WTC11 (cell line): ENCODE results near the gene SLC37A3. TPM values are rescaled to one million over a fixed set of nuclear protein-coding genes. Genes with fewer than 3 reads are reported as not detected.

ENCODE experiments used
- ATAC-seq: fragments of 200-7000 bp; cut with Tn5 transposase; 2 replicates; pipeline ENCODE4 v1.10.0; 2021; ENCODE audit warnings: mild to moderate bottlenecking, moderate library complexity
- CTCF ChIA-PET: fragments of 300-600 bp; sonication (Branson Sonifier 250); formaldehyde crosslinking; loops from one replicate; lab custom pipeline; 2021; ENCODE audit warnings: antibody characterized with exemption; lab: Charles Lee
- POLR2A ChIA-PET: fragments of 350-600 bp; sonication (Branson Sonifier 250); formaldehyde crosslinking; loops from one replicate; lab custom pipeline; 2021; ENCODE audit warnings: antibody characterized with exemption; lab: Charles Lee
- DNase-seq: peaks from one replicate; pipeline ENCODE4 v3.0.0; 2021; ENCODE audit warnings: low spot score
- H3K27ac Mint-ChIP-seq: 2 replicates; pipeline ENCODE4 v1.8.0; 2021; ENCODE audit warnings: mixed read lengths
- H3K27me3 Mint-ChIP-seq: 2 replicates; pipeline ENCODE4 v1.8.0; 2021; ENCODE audit warnings: low read depth, mild to moderate bottlenecking, moderate library complexity, mixed read lengths
- H3K36me3 Mint-ChIP-seq: 2 replicates; pipeline ENCODE4 v1.8.0; 2021; ENCODE audit warnings: mixed read lengths
- H3K4me1 Mint-ChIP-seq: 2 replicates; pipeline ENCODE4 v1.8.0; 2022; ENCODE audit warnings: mixed read lengths
- H3K4me3 Mint-ChIP-seq: 2 replicates; pipeline ENCODE4 v1.8.0; 2021; ENCODE audit warnings: mild to moderate bottlenecking, moderate library complexity, mixed read lengths
- H3K9me3 Mint-ChIP-seq: 2 replicates; pipeline ENCODE4 v1.8.0; 2021; ENCODE audit warnings: mixed read lengths
- ATF1 ChIP-seq: sonication (generic); formaldehyde crosslinking; IDR thresholded peaks from 2 replicates; pipeline ENCODE4 v1.8.1; 2023; ENCODE audit warnings: mild to moderate bottlenecking, moderate library complexity, missing genetic modification reagents
- CBFB ChIP-seq: sonication (generic); formaldehyde crosslinking; IDR thresholded peaks from 2 replicates; pipeline ENCODE4 v1.8.1; 2022; ENCODE audit warnings: mild to moderate bottlenecking, low read depth, missing genetic modification reagents
- CREB1 ChIP-seq: sonication (generic); formaldehyde crosslinking; IDR thresholded peaks from 2 replicates; pipeline ENCODE4 v1.8.0; 2023; ENCODE audit warnings: mild to moderate bottlenecking, missing genetic modification reagents
- ELF4 ChIP-seq: sonication (generic); formaldehyde crosslinking; IDR thresholded peaks from 2 replicates; pipeline ENCODE4 v1.8.1; 2022; ENCODE audit warnings: low read depth, mild to moderate bottlenecking, moderate library complexity, missing genetic modification reagents
- EMX1 ChIP-seq: fragments of 250-450 bp; sonication (Bioruptor Pico); IDR thresholded peaks from 2 replicates; pipeline ENCODE4 v1.8.0; 2021; ENCODE audit warnings: mild to moderate bottlenecking
- FOXK1 ChIP-seq: sonication (generic); formaldehyde crosslinking; IDR thresholded peaks from 2 replicates; pipeline ENCODE4 v1.8.0; 2022; ENCODE audit warnings: mild to moderate bottlenecking, moderate library complexity, missing genetic modification reagents
- JAZF1 ChIP-seq: fragments of 250-450 bp; sonication (Bioruptor Pico); IDR thresholded peaks from 2 replicates; pipeline ENCODE4 v1.9.0; 2021; ENCODE audit warnings: moderate library complexity, mild to moderate bottlenecking, inconsistent platforms
- MAX ChIP-seq: sonication (generic); formaldehyde crosslinking; IDR thresholded peaks from 2 replicates; pipeline ENCODE4 v1.8.0; 2022; ENCODE audit warnings: mild to moderate bottlenecking, missing genetic modification reagents
- NR2C2 ChIP-seq: sonication (generic); formaldehyde crosslinking; IDR thresholded peaks from 2 replicates; pipeline ENCODE4 v1.8.0; 2022; ENCODE audit warnings: mild to moderate bottlenecking, missing genetic modification reagents
- TEAD1 ChIP-seq: sonication (generic); formaldehyde crosslinking; IDR thresholded peaks from 2 replicates; pipeline ENCODE4 v1.8.0; 2022; ENCODE audit warnings: mild to moderate bottlenecking, missing genetic modification reagents
- ZBTB21 ChIP-seq: sonication (generic); formaldehyde crosslinking; IDR thresholded peaks from 2 replicates; pipeline ENCODE4 v1.8.1; 2023; ENCODE audit warnings: mild to moderate bottlenecking, missing genetic modification reagents, borderline replicate concordance
- ZNF281 ChIP-seq: sonication (generic); formaldehyde crosslinking; IDR thresholded peaks from 2 replicates; pipeline ENCODE4 v1.8.0; 2023; ENCODE audit warnings: mild to moderate bottlenecking, missing genetic modification reagents
- ZNF396 ChIP-seq: fragments of 250-450 bp; sonication (Bioruptor Pico); IDR thresholded peaks from 2 replicates; pipeline ENCODE4 v1.8.0; 2021; ENCODE audit warnings: mild to moderate bottlenecking, moderate library complexity, borderline replicate concordance
- total RNA-seq: library from RNA; stranded (reverse); gene quantifications from 3 replicates; pipeline ENCODE4 v1.2.3, GENCODE V29; 2021
- TF ChIP-seq, protein P1 (sequence below): sonication (generic); formaldehyde crosslinking; IDR thresholded peaks from 2 replicates; pipeline ENCODE4 v1.8.1; 2023; ENCODE audit warnings: mild to moderate bottlenecking, missing genetic modification reagents, moderate library complexity
- TF ChIP-seq, protein P2 (sequence below): fragments of 250-450 bp; sonication (Bioruptor Pico); IDR thresholded peaks from 2 replicates; pipeline ENCODE4 v2.1.2; 2022; ENCODE audit warnings: mild to moderate bottlenecking, moderate library complexity
- TF ChIP-seq, protein P3 (sequence below): sonication (generic); formaldehyde crosslinking; IDR thresholded peaks from 2 replicates; pipeline ENCODE4 v1.8.0; 2022; ENCODE audit warnings: missing genetic modification reagents
- TF ChIP-seq, protein P4 (sequence below): sonication (generic); formaldehyde crosslinking; IDR thresholded peaks from 2 replicates; pipeline ENCODE4 v1.8.1; 2022; ENCODE audit warnings: mild to moderate bottlenecking, missing genetic modification reagents, moderate library complexity, borderline replicate concordance
- TF ChIP-seq, protein P5 (sequence below): sonication (generic); formaldehyde crosslinking; IDR thresholded peaks from 2 replicates; pipeline ENCODE4 v1.8.0; 2023; ENCODE audit warnings: missing genetic modification reagents, mild to moderate bottlenecking, borderline replicate concordance

Gene SLC37A3
- total RNA-seq, 1 experiment from 2014 or later, result 54.8 TPM

DNA sequence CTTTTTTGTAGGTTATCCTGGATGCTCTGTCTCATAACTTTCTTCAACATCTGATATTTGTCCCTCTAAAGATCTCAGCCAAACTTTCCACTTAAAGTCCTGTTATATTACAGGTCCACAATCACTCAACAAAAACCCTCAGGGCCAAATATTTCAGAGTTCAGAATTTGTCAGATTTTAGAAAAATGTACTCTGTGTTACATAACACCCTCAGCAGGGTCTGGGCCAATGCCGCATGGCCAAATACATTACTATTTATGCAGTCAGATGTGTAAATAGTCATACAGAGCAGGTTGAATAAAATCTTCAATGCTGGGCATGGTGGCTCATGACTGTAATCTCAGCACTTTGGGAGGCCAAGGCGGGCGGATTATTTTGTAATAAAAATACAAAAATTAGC is 17.0 kb upstream of the SLC37A3 start:
- Mint-ChIP-seq H3K9me3 (no peaks in the 10 kb centered on the region), H3K4me3 (no peak overlapping the region), H3K27ac (no peak overlapping the region), H3K4me1 (no peaks in the 10 kb centered on the region), H3K27me3 (no peaks in the 10 kb centered on the region), H3K36me3 (peaks cover 28% of the 10 kb centered on the region)
- ATAC-seq (no peak), DNase-seq (no peak)
- ChIA-PET CTCF (interaction anchor here (0.9 kb wide), 1 partner anchor 12 kb away, joined by 4 read pairs; no protein-coding TSS in a partner anchor), POLR2A (no interaction called here)
- TF ChIP-seq ZNF396 (CRISPR knock-in tag), result no peak
- TF ChIP-seq JAZF1, result no peak
- TF ChIP-seq ELF4, result no peak
- TF ChIP-seq, protein P1, sequence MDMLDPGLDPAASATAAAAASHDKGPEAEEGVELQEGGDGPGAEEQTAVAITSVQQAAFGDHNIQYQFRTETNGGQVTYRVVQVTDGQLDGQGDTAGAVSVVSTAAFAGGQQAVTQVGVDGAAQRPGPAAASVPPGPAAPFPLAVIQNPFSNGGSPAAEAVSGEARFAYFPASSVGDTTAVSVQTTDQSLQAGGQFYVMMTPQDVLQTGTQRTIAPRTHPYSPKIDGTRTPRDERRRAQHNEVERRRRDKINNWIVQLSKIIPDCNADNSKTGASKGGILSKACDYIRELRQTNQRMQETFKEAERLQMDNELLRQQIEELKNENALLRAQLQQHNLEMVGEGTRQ, result no peak
- no peak for TF ChIP-seq TEAD1 (CRISPR knock-in tag)
- TF ChIP-seq, protein P2, sequence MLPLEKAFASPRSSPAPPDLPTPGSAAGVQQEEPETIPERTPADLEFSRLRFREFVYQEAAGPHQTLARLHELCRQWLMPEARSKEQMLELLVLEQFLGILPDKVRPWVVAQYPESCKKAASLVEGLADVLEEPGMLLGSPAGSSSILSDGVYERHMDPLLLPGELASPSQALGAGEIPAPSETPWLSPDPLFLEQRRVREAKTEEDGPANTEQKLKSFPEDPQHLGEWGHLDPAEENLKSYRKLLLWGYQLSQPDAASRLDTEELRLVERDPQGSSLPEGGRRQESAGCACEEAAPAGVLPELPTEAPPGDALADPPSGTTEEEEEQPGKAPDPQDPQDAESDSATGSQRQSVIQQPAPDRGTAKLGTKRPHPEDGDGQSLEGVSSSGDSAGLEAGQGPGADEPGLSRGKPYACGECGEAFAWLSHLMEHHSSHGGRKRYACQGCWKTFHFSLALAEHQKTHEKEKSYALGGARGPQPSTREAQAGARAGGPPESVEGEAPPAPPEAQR (CRISPR knock-in tag), result no peak
- TF ChIP-seq FOXK1 (CRISPR knock-in tag), result no peak
- TF ChIP-seq CBFB (CRISPR knock-in tag), result no peak
- no peak for TF ChIP-seq ZNF281 (CRISPR knock-in tag)
- TF ChIP-seq, protein P3, sequence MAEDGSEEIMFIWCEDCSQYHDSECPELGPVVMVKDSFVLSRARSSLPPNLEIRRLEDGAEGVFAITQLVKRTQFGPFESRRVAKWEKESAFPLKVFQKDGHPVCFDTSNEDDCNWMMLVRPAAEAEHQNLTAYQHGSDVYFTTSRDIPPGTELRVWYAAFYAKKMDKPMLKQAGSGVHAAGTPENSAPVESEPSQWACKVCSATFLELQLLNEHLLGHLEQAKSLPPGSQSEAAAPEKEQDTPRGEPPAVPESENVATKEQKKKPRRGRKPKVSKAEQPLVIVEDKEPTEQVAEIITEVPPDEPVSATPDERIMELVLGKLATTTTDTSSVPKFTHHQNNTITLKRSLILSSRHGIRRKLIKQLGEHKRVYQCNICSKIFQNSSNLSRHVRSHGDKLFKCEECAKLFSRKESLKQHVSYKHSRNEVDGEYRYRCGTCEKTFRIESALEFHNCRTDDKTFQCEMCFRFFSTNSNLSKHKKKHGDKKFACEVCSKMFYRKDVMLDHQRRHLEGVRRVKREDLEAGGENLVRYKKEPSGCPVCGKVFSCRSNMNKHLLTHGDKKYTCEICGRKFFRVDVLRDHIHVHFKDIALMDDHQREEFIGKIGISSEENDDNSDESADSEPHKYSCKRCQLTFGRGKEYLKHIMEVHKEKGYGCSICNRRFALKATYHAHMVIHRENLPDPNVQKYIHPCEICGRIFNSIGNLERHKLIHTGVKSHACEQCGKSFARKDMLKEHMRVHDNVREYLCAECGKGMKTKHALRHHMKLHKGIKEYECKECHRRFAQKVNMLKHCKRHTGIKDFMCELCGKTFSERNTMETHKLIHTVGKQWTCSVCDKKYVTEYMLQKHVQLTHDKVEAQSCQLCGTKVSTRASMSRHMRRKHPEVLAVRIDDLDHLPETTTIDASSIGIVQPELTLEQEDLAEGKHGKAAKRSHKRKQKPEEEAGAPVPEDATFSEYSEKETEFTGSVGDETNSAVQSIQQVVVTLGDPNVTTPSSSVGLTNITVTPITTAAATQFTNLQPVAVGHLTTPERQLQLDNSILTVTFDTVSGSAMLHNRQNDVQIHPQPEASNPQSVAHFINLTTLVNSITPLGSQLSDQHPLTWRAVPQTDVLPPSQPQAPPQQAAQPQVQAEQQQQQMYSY (CRISPR knock-in tag), result no peak
- TF ChIP-seq EMX1, result no peak
- TF ChIP-seq CREB1 (CRISPR knock-in tag), result no peak
- no peak for TF ChIP-seq NR2C2 (CRISPR knock-in tag)
- no peak for TF ChIP-seq ATF1 (CRISPR knock-in tag)
- TF ChIP-seq ZBTB21, result no peak
- TF ChIP-seq, protein P4, sequence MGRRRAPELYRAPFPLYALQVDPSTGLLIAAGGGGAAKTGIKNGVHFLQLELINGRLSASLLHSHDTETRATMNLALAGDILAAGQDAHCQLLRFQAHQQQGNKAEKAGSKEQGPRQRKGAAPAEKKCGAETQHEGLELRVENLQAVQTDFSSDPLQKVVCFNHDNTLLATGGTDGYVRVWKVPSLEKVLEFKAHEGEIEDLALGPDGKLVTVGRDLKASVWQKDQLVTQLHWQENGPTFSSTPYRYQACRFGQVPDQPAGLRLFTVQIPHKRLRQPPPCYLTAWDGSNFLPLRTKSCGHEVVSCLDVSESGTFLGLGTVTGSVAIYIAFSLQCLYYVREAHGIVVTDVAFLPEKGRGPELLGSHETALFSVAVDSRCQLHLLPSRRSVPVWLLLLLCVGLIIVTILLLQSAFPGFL (CRISPR knock-in tag), result no peak
- TF ChIP-seq, protein P5, sequence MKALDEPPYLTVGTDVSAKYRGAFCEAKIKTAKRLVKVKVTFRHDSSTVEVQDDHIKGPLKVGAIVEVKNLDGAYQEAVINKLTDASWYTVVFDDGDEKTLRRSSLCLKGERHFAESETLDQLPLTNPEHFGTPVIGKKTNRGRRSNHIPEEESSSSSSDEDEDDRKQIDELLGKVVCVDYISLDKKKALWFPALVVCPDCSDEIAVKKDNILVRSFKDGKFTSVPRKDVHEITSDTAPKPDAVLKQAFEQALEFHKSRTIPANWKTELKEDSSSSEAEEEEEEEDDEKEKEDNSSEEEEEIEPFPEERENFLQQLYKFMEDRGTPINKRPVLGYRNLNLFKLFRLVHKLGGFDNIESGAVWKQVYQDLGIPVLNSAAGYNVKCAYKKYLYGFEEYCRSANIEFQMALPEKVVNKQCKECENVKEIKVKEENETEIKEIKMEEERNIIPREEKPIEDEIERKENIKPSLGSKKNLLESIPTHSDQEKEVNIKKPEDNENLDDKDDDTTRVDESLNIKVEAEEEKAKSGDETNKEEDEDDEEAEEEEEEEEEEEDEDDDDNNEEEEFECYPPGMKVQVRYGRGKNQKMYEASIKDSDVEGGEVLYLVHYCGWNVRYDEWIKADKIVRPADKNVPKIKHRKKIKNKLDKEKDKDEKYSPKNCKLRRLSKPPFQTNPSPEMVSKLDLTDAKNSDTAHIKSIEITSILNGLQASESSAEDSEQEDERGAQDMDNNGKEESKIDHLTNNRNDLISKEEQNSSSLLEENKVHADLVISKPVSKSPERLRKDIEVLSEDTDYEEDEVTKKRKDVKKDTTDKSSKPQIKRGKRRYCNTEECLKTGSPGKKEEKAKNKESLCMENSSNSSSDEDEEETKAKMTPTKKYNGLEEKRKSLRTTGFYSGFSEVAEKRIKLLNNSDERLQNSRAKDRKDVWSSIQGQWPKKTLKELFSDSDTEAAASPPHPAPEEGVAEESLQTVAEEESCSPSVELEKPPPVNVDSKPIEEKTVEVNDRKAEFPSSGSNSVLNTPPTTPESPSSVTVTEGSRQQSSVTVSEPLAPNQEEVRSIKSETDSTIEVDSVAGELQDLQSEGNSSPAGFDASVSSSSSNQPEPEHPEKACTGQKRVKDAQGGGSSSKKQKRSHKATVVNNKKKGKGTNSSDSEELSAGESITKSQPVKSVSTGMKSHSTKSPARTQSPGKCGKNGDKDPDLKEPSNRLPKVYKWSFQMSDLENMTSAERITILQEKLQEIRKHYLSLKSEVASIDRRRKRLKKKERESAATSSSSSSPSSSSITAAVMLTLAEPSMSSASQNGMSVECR, result no peak
- no peak for TF ChIP-seq MAX (CRISPR knock-in tag)
